ENCODE data around the gene PPP6R3. TPM values are rescaled to one million over a fixed set of nuclear protein-coding genes. Genes with fewer than 3 reads are reported as not detected.

Gene PPP6R3
- total RNA-seq, 1 experiment from 2014 or later: 122 TPM

DNA sequence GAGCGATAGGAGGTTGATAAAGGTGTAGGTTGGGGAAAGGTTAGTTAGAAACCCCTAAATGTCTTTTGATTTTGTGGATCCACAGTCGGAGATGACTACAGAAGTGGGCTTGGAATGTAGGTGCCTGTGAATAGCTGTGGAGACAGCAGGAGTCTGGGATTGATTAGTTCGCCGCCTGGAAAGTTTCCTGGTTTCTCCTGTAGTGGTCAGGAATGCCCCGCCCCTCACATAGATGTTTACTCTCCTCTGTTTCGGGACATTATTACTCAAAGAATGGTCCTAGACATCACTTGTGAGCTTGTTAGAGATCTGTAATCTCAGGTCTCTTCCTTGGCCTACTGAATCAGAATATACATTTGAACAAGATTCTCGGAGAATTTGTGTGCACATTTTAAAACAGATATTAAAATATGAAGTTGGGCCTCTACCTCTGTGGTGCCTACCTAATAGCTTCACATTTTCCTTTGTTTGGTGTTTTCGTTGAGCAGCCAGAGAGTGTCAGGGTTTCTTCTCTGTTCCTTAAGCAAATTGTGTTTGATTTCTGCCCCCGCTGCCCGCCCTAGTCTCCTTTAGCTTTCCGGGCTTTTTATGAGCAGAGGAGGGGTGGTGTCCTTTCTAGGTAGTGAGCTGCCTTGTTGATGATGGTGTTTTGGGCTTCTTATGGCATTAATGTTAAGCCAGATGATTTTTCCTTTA is 89.4 kb downstream of the PPP6R3 start:
- Mint-ChIP-seq H3K4me1 (ENCODE audit: low read depth, unreplicated experiment) (peaks cover 26% of the 10 kb centered on the region), H3K9me3 (ENCODE audit: low read depth, unreplicated experiment) (no peaks in the 10 kb centered on the region), H3K36me3 (ENCODE audit: insufficient read depth, unreplicated experiment) (peaks cover 29% of the 10 kb centered on the region), H3K4me3 (ENCODE audit: low read depth, unreplicated experiment) (no peak overlapping the region), H3K27ac (ENCODE audit: unreplicated experiment) (no peak overlapping the region), H3K27me3 (ENCODE audit: unreplicated experiment) (no peaks in the 10 kb centered on the region)
- DNase-seq: no peak
- CTCF ChIA-PET: no interaction called here
- intact Hi-C loops (cut with micrococcal nuclease; ENCODE audit: unreplicated experiment): no loop called here
- TF ChIP-seq, protein P1, sequence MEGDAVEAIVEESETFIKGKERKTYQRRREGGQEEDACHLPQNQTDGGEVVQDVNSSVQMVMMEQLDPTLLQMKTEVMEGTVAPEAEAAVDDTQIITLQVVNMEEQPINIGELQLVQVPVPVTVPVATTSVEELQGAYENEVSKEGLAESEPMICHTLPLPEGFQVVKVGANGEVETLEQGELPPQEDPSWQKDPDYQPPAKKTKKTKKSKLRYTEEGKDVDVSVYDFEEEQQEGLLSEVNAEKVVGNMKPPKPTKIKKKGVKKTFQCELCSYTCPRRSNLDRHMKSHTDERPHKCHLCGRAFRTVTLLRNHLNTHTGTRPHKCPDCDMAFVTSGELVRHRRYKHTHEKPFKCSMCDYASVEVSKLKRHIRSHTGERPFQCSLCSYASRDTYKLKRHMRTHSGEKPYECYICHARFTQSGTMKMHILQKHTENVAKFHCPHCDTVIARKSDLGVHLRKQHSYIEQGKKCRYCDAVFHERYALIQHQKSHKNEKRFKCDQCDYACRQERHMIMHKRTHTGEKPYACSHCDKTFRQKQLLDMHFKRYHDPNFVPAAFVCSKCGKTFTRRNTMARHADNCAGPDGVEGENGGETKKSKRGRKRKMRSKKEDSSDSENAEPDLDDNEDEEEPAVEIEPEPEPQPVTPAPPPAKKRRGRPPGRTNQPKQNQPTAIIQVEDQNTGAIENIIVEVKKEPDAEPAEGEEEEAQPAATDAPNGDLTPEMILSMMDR (IDR thresholded peaks at IDR 0.05; ENCODE audit: unreplicated experiment): no peak
- BruUV-seq (replicated peaks): no TSS peak

DNA sequence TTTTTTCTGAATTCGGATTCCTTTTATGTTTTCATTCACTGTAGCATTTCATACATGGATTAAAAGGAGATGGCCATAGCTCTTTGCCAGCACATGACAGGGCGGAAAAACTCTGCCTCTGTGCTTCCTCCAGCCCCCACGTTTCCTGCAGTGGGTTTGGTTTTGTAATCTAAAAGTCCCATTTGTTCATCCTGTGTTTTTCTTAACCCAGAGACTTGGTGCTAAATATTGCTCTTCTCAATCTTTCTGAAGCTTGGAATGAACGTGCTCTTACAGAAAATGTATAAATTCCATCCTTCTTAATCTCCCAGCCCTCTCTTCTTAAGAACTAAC is 89.9 kb downstream of the PPP6R3 start:
- peaks cover 26% of the 10 kb centered on the region for H3K4me1 Mint-ChIP-seq (ENCODE audit: low read depth, unreplicated experiment)
- TF ChIP-seq, protein P1 (IDR thresholded peaks at IDR 0.05; ENCODE audit: unreplicated experiment): no peak
- intact Hi-C loops (cut with micrococcal nuclease; ENCODE audit: unreplicated experiment): no loop called here
- H3K27me3 Mint-ChIP-seq (ENCODE audit: unreplicated experiment): no peaks in the 10 kb centered on the region
- no TSS peak for BruUV-seq (replicated peaks)
- H3K36me3 Mint-ChIP-seq (ENCODE audit: insufficient read depth, unreplicated experiment): peaks cover 25% of the 10 kb centered on the region
- CTCF ChIA-PET: no interaction called here
- no peak overlapping the region for H3K27ac Mint-ChIP-seq (ENCODE audit: unreplicated experiment)
- no peak for DNase-seq
- no peak overlapping the region for H3K4me3 Mint-ChIP-seq (ENCODE audit: low read depth, unreplicated experiment)
- H3K9me3 Mint-ChIP-seq (ENCODE audit: low read depth, unreplicated experiment): no peaks in the 10 kb centered on the region

DNA sequence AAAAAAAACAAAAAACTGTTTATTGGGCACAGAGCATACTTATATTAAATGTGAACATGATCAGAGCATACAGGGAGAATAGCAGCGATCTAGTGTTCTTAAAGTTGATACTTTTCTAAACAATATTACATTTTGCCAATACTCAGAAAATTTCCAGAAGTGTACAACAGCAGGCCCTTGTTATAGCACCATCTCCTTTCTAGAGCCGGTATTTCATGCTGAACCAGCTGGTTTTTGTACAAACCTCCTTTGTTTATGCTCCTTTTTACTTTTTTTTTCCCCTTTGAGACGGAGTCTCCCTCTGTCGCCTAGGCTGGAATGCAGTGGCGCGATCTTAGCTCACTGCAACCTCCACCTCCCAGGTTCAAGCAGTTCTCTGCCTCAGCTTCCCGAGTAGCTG is 90.7 kb downstream of the PPP6R3 start:
- H3K36me3 Mint-ChIP-seq (ENCODE audit: insufficient read depth, unreplicated experiment): peaks cover 22% of the 10 kb centered on the region
- CTCF ChIA-PET: no interaction called here

DNA sequence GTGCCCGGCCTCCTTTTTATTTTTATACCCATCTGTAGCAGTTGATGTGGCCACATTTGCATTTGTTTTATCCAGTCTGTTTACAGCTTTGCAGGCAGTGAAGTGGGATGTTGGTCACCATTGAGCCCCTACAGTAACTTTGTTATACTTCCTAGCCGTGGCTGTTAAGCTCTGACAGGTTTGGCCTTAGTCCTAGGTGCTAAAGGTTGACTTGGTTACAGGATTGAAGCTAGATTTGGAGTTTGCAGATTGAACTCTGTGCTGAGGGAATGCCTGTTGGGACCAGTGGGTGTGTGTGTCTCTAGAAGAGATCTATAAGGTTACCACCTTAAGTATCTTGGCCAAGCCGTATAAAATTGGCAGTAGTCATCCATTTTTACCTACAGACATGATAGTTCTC is 91.2 kb downstream of the PPP6R3 start:
- TF ChIP-seq, protein P1 (IDR thresholded peaks at IDR 0.05; ENCODE audit: unreplicated experiment): no peak
- no peak overlapping the region for H3K4me3 Mint-ChIP-seq (ENCODE audit: low read depth, unreplicated experiment)
- peaks cover 26% of the 10 kb centered on the region for H3K4me1 Mint-ChIP-seq (ENCODE audit: low read depth, unreplicated experiment)
- BruUV-seq (replicated peaks): no TSS peak
- no peaks in the 10 kb centered on the region for H3K27me3 Mint-ChIP-seq (ENCODE audit: unreplicated experiment)
- peaks cover 22% of the 10 kb centered on the region for H3K36me3 Mint-ChIP-seq (ENCODE audit: insufficient read depth, unreplicated experiment)
- no peak overlapping the region for H3K27ac Mint-ChIP-seq (ENCODE audit: unreplicated experiment)
- CTCF ChIA-PET: no interaction called here
- H3K9me3 Mint-ChIP-seq (ENCODE audit: low read depth, unreplicated experiment): no peaks in the 10 kb centered on the region
- no peak for DNase-seq
- intact Hi-C loops (cut with micrococcal nuclease; ENCODE audit: unreplicated experiment): no loop called here

More for the DNA sequence above, 90.7 kb downstream of the PPP6R3 start:
- H3K4me1 Mint-ChIP-seq (ENCODE audit: low read depth, unreplicated experiment): peaks cover 26% of the 10 kb centered on the region
- TF ChIP-seq, protein P1 (IDR thresholded peaks at IDR 0.05; ENCODE audit: unreplicated experiment): no peak
- no peak overlapping the region for H3K27ac Mint-ChIP-seq (ENCODE audit: unreplicated experiment)
- DNase-seq: no peak
- H3K9me3 Mint-ChIP-seq (ENCODE audit: low read depth, unreplicated experiment): no peaks in the 10 kb centered on the region
- H3K27me3 Mint-ChIP-seq (ENCODE audit: unreplicated experiment): no peaks in the 10 kb centered on the region
- intact Hi-C loops (cut with micrococcal nuclease; ENCODE audit: unreplicated experiment): no loop called here
- no peak overlapping the region for H3K4me3 Mint-ChIP-seq (ENCODE audit: low read depth, unreplicated experiment)
- no TSS peak for BruUV-seq (replicated peaks)
